Prostate gland (tissue), 2 donors: ENCODE data around the gene FAM81A.

Experiments
- POLR2A ChIP-seq: fragments of 450-650 bp; IDR thresholded peaks from one replicate; pipeline ENCODE4 v1.6.1; 2016; ENCODE audit warnings: antibody characterized with exemption, mild to moderate bottlenecking
- POLR2AphosphoS5 ChIP-seq: sonication (generic); formaldehyde crosslinking; IDR thresholded peaks from one replicate; pipeline ENCODE4 v1.6.1; 2017; ENCODE audit warnings: antibody characterized with exemption
- TF ChIP-seq, protein P1 (sequence below), 4 experiments: fragments of 200-600 bp in 2 of 4; fragments of 450-650 bp in 2 of 4; sonication (generic) in 2 of 4; IDR thresholded peaks; 1 replicate in 3 of 4; 2 replicates in 1 of 4; pipeline ENCODE4 v1.5.1; 2016 to 2019; ENCODE audit warnings: antibody characterized with exemption in 4 of 4, mild to moderate bottlenecking in 2 of 4, moderate library complexity in 2 of 4

GRCh38 chr15:59419170-59419569, 18.8 kb upstream of the FAM81A start:
- TF ChIP-seq, protein P1, sequence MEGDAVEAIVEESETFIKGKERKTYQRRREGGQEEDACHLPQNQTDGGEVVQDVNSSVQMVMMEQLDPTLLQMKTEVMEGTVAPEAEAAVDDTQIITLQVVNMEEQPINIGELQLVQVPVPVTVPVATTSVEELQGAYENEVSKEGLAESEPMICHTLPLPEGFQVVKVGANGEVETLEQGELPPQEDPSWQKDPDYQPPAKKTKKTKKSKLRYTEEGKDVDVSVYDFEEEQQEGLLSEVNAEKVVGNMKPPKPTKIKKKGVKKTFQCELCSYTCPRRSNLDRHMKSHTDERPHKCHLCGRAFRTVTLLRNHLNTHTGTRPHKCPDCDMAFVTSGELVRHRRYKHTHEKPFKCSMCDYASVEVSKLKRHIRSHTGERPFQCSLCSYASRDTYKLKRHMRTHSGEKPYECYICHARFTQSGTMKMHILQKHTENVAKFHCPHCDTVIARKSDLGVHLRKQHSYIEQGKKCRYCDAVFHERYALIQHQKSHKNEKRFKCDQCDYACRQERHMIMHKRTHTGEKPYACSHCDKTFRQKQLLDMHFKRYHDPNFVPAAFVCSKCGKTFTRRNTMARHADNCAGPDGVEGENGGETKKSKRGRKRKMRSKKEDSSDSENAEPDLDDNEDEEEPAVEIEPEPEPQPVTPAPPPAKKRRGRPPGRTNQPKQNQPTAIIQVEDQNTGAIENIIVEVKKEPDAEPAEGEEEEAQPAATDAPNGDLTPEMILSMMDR (IDR thresholded peaks at IDR 0.05) = no peak
- TF ChIP-seq POLR2AphosphoS5 (no peak), POLR2A (no peak)
